ENCODE data around the gene TP53RK.

DNA sequence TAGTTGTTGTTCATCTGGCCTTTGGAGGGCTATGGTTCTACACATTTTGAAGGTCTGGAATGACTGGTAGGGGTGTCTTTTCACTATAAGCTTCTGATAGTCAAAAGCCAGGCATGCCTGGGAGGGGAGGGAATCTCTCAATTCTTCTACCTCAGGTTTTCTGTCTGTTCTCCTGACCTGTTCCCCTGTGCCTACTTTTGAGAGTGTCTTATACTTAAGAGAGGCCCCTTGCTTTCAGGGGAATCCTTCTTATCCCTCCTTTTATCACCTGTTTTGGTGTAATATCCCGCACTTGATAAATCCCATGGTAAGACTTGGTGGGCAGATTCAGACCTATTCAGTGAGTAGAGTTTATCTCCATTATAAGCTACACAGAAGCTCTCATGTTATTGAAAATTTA, 27.6 kb downstream of the TP53RK start:
- TF ChIP-seq FOXM1 (IDR thresholded peaks at IDR 0.05; ENCODE audit: low read depth) (no peak), MEF2A (IDR thresholded peaks at IDR 0.05; ENCODE audit: borderline replicate concordance, low read depth) (no peak), POLR2AphosphoS5 (IDR thresholded peaks at IDR 0.05; ENCODE audit: low read depth, low read length) (no peak), SIN3A (IDR thresholded peaks at IDR 0.05; ENCODE audit: borderline replicate concordance, low read depth, low read length) (no peak), SMC3 (IDR thresholded peaks at IDR 0.05; ENCODE audit: low read depth, low read length) (no peak)
- TF ChIP-seq, protein P1, sequence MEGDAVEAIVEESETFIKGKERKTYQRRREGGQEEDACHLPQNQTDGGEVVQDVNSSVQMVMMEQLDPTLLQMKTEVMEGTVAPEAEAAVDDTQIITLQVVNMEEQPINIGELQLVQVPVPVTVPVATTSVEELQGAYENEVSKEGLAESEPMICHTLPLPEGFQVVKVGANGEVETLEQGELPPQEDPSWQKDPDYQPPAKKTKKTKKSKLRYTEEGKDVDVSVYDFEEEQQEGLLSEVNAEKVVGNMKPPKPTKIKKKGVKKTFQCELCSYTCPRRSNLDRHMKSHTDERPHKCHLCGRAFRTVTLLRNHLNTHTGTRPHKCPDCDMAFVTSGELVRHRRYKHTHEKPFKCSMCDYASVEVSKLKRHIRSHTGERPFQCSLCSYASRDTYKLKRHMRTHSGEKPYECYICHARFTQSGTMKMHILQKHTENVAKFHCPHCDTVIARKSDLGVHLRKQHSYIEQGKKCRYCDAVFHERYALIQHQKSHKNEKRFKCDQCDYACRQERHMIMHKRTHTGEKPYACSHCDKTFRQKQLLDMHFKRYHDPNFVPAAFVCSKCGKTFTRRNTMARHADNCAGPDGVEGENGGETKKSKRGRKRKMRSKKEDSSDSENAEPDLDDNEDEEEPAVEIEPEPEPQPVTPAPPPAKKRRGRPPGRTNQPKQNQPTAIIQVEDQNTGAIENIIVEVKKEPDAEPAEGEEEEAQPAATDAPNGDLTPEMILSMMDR (IDR thresholded peaks at IDR 0.05): no peak
- TF ChIP-seq, protein P2, sequence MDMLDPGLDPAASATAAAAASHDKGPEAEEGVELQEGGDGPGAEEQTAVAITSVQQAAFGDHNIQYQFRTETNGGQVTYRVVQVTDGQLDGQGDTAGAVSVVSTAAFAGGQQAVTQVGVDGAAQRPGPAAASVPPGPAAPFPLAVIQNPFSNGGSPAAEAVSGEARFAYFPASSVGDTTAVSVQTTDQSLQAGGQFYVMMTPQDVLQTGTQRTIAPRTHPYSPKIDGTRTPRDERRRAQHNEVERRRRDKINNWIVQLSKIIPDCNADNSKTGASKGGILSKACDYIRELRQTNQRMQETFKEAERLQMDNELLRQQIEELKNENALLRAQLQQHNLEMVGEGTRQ (IDR thresholded peaks at IDR 0.05; ENCODE audit: borderline replicate concordance, low read depth, low read length): no peak
